DMS53 (cell line): ENCODE data around the gene POU2AF3.

ENCODE experiments used
- DNase-seq: peaks from one replicate; lab custom pipeline; 2025; lab: John Stamatoyannopoulos, UW

Gene POU2AF3

GRCh38 chr11:111301004-111301841 lies 2.9 kb downstream of the POU2AF3 start:
- peak; percentile 41 for DNase-seq

- no peak for DNase-seq
These were observed 3.4 kb downstream of the POU2AF3 start for GRCh38 chr11:111301842-111302118.

GRCh38 chr11:111302298-111302697 lies 4.0 kb downstream of the POU2AF3 start:
- DNase-seq = peak; percentile 71

GRCh38 chr11:111303461-111303860 lies 5.1 kb downstream of the POU2AF3 start:
- DNase-seq = peak; percentile 92

GRCh38 chr11:111305162-111305802 lies 6.9 kb downstream of the POU2AF3 start:
- DNase-seq = peak; percentile 83

- peak; percentile 63 for DNase-seq
These were observed 7.5 kb downstream of the POU2AF3 start for GRCh38 chr11:111305876-111306275.

GRCh38 chr11:111306321-111306720 lies 8.0 kb downstream of the POU2AF3 start:
- DNase-seq = peak; percentile 53

GRCh38 chr11:111307472-111308108 lies 9.2 kb downstream of the POU2AF3 start:
- peak; percentile 91 for DNase-seq

- peak; percentile 98 for DNase-seq
These were observed 9.8 kb downstream of the POU2AF3 start for GRCh38 chr11:111308140-111308539.

- DNase-seq = peak; percentile 94
These were observed 11.0 kb downstream of the POU2AF3 start for GRCh38 chr11:111309215-111309915.

- DNase-seq = peak; percentile 97
These were observed 11.7 kb downstream of the POU2AF3 start for GRCh38 chr11:111310088-111310487.

- DNase-seq = peak; percentile 66
These were observed 12.4 kb downstream of the POU2AF3 start for GRCh38 chr11:111310723-111311122.

- peak; percentile 57 for DNase-seq
These were observed 13.7 kb downstream of the POU2AF3 start for GRCh38 chr11:111312076-111312475.

- DNase-seq = no peak
These were observed 20.9 kb downstream of the POU2AF3 start for GRCh38 chr11:111319296-111319695.

- DNase-seq = peak; percentile 60
These were observed 21.9 kb downstream of the POU2AF3 start for GRCh38 chr11:111320199-111320598.

- DNase-seq = peak; percentile 90
These were observed 22.6 kb downstream of the POU2AF3 start for GRCh38 chr11:111320728-111321568.

GRCh38 chr11:111322534-111322933 lies 24.2 kb downstream of the POU2AF3 start:
- DNase-seq = peak; percentile 95

GRCh38 chr11:111324277-111324720 lies 26.0 kb downstream of the POU2AF3 start:
- no peak for DNase-seq

- DNase-seq = no peak
These were observed 26.9 kb downstream of the POU2AF3 start for GRCh38 chr11:111325259-111325658.

- DNase-seq = no peak
These were observed 28.5 kb downstream of the POU2AF3 start for GRCh38 chr11:111326824-111327223.

GRCh38 chr11:111327908-111328624 lies 29.7 kb downstream of the POU2AF3 start:
- DNase-seq = peak; percentile 80
